HFFc6 (cell line): ENCODE data around the gene PRDM5. TPM values are rescaled to one million over a fixed set of nuclear protein-coding genes. Genes with fewer than 3 reads are reported as not detected.

Experiments
- DNase-seq: peaks from one replicate; pipeline ENCODE4 v3.0.0-alpha.2; 2018
- H3K27ac Mint-ChIP-seq: 2 replicates; pipeline ENCODE4 v1.8.0; 2020; ENCODE audit warnings: mild to moderate bottlenecking, mixed read lengths
- H3K27me3 Mint-ChIP-seq: 2 replicates; pipeline ENCODE4 v1.8.0; 2021; ENCODE audit warnings: mild to moderate bottlenecking, moderate library complexity, mixed read lengths; ENCODE audit not compliant: insufficient read depth
- H3K36me3 Mint-ChIP-seq: 2 replicates; pipeline ENCODE4 v1.8.0; 2021; ENCODE audit warnings: low read depth, mixed read lengths
- H3K4me1 Mint-ChIP-seq: 2 replicates; pipeline ENCODE4 v1.8.0; 2020; ENCODE audit warnings: low read depth, mixed read lengths
- H3K4me3 Mint-ChIP-seq: 2 replicates; pipeline ENCODE4 v1.8.0; 2020; ENCODE audit warnings: mild to moderate bottlenecking, moderate library complexity, mixed read lengths
- H3K9me3 Mint-ChIP-seq: 2 replicates; pipeline ENCODE4 v1.8.0; 2020; ENCODE audit warnings: mild to moderate bottlenecking, mixed read lengths
- CTCF ChIP-seq: fragments of 200-600 bp; sonication (generic); IDR thresholded peaks from 2 replicates; pipeline ENCODE4 v1.5.0; 2021; ENCODE audit warnings: antibody characterized with exemption, mild to moderate bottlenecking
- total RNA-seq, 6 experiments: library from RNA; stranded (reverse); fragmentation: NEBNext Ultra II Directional; extraction: Animal tissue kit (Norgen Biotek cat#: 25700); gene quantifications; 2 replicates in 1 of 6; 3 replicates in 5 of 6; pipeline ENCODE4 v1.2.3, GENCODE V29; 2021

PRDM5 gene
- total RNA-seq, 6 experiments from 2014 or later = 8.3 to 13.4 (median 12.5) TPM

GRCh38 chr4:120927801-120928409, 5.4 kb upstream of the PRDM5 start:
- Mint-ChIP-seq H3K4me3 (no peak overlapping the region), H3K27me3 (peaks cover 4% of the 10 kb centered on the region), H3K27ac (no peak overlapping the region), H3K9me3 (no peaks in the 10 kb centered on the region), H3K4me1 (peaks cover 36% of the 10 kb centered on the region), H3K36me3 (no peaks in the 10 kb centered on the region)
- no peak for DNase-seq
- TF ChIP-seq CTCF = no peak

GRCh38 chr4:120926358-120927025, 4.0 kb upstream of the PRDM5 start:
- Mint-ChIP-seq H3K9me3 (no peaks in the 10 kb centered on the region), H3K27me3 (peaks cover 5% of the 10 kb centered on the region), H3K4me1 (peaks cover 37% of the 10 kb centered on the region), H3K27ac (no peak overlapping the region), H3K4me3 (no peak overlapping the region), H3K36me3 (no peaks in the 10 kb centered on the region)
- no peak for DNase-seq
- no peak for TF ChIP-seq CTCF

GRCh38 chr4:120924931-120925330, 2.4 kb upstream of the PRDM5 start:
- Mint-ChIP-seq H3K4me3 (no peak overlapping the region), H3K27ac (no peak overlapping the region), H3K9me3 (no peaks in the 10 kb centered on the region), H3K36me3 (no peaks in the 10 kb centered on the region), H3K4me1 (peaks cover 48% of the 10 kb centered on the region), H3K27me3 (peaks cover 1% of the 10 kb centered on the region)
- no peak for DNase-seq
- TF ChIP-seq CTCF = no peak

GRCh38 chr4:120923207-120923522, 639 bp upstream of the PRDM5 start:
- Mint-ChIP-seq H3K9me3 (no peaks in the 10 kb centered on the region), H3K4me3 (peak overlapping the region; percentile 89), H3K4me1 (peaks cover 55% of the 10 kb centered on the region), H3K27me3 (peaks cover 1% of the 10 kb centered on the region), H3K27ac (peak overlapping the region; percentile 88), H3K36me3 (no peaks in the 10 kb centered on the region)
- DNase-seq = no peak
- TF ChIP-seq CTCF = no peak

GRCh38 chr4:120921456-120922380, 808 bp downstream of the PRDM5 start:
- Mint-ChIP-seq H3K27me3 (peaks cover 1% of the 10 kb centered on the region), H3K27ac (peak overlapping the region; percentile 94), H3K4me1 (peaks cover 46% of the 10 kb centered on the region), H3K9me3 (no peaks in the 10 kb centered on the region), H3K36me3 (no peaks in the 10 kb centered on the region), H3K4me3 (peak overlapping the region; percentile 91)
- DNase-seq = peak; percentile 50
- TF ChIP-seq CTCF = no peak
